ENCODE results near the gene RBM19.

DNA sequence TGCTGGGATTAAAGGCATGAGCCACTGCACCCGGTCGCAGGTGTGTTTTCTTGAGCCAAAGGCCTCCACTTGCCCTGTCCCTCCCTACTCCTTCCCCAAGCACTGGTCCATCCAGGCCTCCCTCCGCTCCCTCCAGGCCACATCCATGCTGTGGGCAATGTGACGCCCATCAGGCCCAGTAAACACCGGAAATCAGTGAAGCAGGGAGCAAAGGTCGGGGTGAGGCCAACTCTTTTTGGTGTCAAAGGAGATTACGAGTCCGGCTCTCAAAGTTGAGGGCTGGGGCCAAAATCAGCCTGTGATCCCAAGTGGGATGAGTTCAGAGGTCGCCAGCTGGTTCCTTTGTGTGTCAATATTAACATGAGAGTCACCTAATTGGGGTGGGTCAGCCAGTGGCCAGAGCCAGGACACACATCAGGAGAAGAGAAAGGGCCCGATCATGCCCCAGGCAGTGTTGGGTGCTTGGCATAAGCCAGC, 195.7 kb downstream of the RBM19 start:
- TF ChIP-seq, protein P1, sequence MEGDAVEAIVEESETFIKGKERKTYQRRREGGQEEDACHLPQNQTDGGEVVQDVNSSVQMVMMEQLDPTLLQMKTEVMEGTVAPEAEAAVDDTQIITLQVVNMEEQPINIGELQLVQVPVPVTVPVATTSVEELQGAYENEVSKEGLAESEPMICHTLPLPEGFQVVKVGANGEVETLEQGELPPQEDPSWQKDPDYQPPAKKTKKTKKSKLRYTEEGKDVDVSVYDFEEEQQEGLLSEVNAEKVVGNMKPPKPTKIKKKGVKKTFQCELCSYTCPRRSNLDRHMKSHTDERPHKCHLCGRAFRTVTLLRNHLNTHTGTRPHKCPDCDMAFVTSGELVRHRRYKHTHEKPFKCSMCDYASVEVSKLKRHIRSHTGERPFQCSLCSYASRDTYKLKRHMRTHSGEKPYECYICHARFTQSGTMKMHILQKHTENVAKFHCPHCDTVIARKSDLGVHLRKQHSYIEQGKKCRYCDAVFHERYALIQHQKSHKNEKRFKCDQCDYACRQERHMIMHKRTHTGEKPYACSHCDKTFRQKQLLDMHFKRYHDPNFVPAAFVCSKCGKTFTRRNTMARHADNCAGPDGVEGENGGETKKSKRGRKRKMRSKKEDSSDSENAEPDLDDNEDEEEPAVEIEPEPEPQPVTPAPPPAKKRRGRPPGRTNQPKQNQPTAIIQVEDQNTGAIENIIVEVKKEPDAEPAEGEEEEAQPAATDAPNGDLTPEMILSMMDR (conservative IDR thresholded peaks at IDR 0.05): no peak
- no peak for TF ChIP-seq ZFX (IDR thresholded peaks at IDR 0.05)
